Activated T-helper 2 cell treated with anti-CD3 and anti-CD28 coated beads, Interferon-gamma antibody, Interleukin-2, Interleukin-4, amounts not matched to agents 10 μg/mL and 5 μg/mL and 100 μg/mL, durations not matched to agents 14 hours and 24 hours and 36 hours (primary cell): ENCODE data around the gene B3GNT8. TPM values are rescaled to one million over a fixed set of nuclear protein-coding genes. Genes with fewer than 3 reads are reported as not detected.

Source experiments
- DNase-seq: peaks from one replicate; pipeline ENCODE4 v3.0.0; 2021; ENCODE audit warnings: low spot score
- H3K27ac Mint-ChIP-seq: one replicate; pipeline ENCODE4 v1.8.0; 2021; ENCODE audit warnings: mixed read lengths
- H3K27me3 Mint-ChIP-seq: one replicate; pipeline ENCODE4 v1.8.0; 2021; ENCODE audit warnings: low read depth, mixed read lengths
- H3K36me3 Mint-ChIP-seq: one replicate; pipeline ENCODE4 v1.8.0; 2021; ENCODE audit warnings: low read depth, mixed read lengths
- H3K4me1 Mint-ChIP-seq: one replicate; pipeline ENCODE4 v1.8.0; 2021; ENCODE audit warnings: low read depth, mixed read lengths
- H3K4me3 Mint-ChIP-seq: one replicate; pipeline ENCODE4 v1.8.0; 2021; ENCODE audit warnings: low read depth, mild to moderate bottlenecking, moderate library complexity, mixed read lengths
- H3K9me3 Mint-ChIP-seq: one replicate; pipeline ENCODE4 v1.8.0; 2021; ENCODE audit warnings: mixed read lengths
- intact Hi-C: fragments of 100-400 bp; cut with micrococcal nuclease; formaldehyde crosslinking; loops from one replicate; pipeline ENCODE4 v1.15.1; 2023
- total RNA-seq: library from RNA; stranded (reverse); gene quantifications from 2 replicates; pipeline ENCODE4 v1.2.3, GENCODE V29; 2022

The B3GNT8 gene
- total RNA-seq, 1 donor from 2014 or later = 0.96 TPM

DNA sequence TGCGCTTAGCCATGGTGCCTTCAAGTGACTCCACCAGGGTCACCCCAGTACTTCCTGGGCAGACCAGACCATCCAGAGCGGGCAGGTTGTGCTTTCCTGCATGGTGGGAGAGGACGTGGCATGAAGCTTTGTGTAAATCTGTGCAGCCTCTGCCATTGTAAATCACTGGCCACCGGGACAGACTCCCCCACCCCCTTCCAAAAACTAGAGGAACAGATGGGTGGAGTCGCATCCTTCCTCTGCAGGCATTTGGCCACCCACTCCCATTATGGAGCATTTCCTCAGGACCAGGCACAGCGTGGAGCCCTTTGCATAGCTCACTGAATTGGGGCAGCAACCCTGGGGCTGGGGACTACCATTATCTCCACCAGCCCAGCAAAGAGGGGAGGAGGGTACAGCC lies 21.4 kb downstream of the B3GNT8 start:
- peaks cover 7% of the 10 kb centered on the region for H3K4me1 Mint-ChIP-seq
- peaks cover 3% of the 10 kb centered on the region for H3K36me3 Mint-ChIP-seq
- no peak overlapping the region for H3K4me3 Mint-ChIP-seq
- H3K27me3 Mint-ChIP-seq = no peaks in the 10 kb centered on the region
- intact Hi-C loops = no loop called here
- H3K27ac Mint-ChIP-seq = no peak overlapping the region
- H3K9me3 Mint-ChIP-seq = no peaks in the 10 kb centered on the region
- no peak for DNase-seq

DNA sequence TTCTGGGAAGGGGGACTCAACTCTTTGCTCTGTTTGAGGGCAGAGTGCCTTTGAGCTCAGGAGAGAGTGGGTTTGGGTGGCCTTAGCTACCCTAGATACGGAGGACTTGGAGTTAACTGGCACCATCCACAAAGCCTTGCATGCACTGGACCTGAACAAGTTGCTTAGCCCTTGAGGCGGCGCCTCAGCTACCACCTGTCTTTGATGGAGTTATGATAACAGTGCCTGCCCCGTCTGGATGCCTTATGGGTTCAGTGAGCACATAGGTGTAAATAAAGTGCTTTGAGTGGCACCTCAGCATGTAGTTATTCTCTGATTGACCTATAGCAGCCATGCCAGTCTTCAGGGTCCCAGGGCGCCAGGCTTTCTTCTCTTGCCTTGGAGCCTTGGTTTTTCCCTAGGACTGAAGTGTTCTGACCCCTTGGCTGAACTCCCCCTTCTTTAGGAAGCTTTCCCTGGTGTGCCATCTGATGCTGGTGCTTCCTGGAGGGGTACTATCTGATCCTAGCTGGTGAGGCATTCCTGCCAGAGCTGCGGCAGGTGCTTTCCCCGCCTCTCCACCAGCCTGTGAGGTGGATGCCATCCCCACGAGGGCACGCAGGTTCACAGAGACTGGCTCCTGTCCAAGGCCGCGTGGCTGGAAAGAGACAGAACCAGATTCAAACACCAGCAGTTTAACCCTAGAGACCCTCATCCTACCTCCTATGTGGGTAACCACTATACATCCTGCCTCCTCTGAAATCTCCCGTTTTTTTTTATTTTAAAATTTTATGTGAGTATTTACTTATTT lies 23.8 kb downstream of the B3GNT8 start:
- H3K9me3 Mint-ChIP-seq = no peaks in the 10 kb centered on the region
- intact Hi-C loops = no loop called here
- H3K4me1 Mint-ChIP-seq = peaks cover 10% of the 10 kb centered on the region
- peaks cover 3% of the 10 kb centered on the region for H3K36me3 Mint-ChIP-seq
- H3K27ac Mint-ChIP-seq = no peak overlapping the region
- H3K27me3 Mint-ChIP-seq = no peaks in the 10 kb centered on the region
- no peak for DNase-seq
- no peak overlapping the region for H3K4me3 Mint-ChIP-seq

DNA sequence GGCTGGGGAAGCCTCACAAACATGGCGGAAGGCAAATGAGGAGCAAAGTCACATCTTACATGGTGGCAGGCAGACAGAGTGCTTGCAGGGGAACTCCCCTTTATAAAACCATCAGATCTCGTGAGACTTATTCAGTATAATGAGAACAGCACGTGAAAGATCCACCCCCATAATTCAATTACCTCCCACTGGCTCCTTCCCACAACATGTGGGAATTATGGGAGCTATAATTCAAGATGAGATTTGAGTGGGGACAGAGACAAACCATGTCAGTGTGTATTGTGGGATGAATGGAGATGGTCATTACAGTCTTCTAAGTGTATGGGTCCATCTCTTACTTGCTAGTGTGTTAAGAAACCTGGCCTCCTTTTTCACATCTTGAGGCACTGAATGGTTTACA lies 25.2 kb downstream of the B3GNT8 start:
- DNase-seq = no peak
- Mint-ChIP-seq H3K36me3 (peaks cover 3% of the 10 kb centered on the region), H3K9me3 (no peaks in the 10 kb centered on the region), H3K4me3 (no peak overlapping the region), H3K4me1 (peaks cover 15% of the 10 kb centered on the region), H3K27me3 (no peaks in the 10 kb centered on the region), H3K27ac (no peak overlapping the region)
- intact Hi-C loops = no loop called here

DNA sequence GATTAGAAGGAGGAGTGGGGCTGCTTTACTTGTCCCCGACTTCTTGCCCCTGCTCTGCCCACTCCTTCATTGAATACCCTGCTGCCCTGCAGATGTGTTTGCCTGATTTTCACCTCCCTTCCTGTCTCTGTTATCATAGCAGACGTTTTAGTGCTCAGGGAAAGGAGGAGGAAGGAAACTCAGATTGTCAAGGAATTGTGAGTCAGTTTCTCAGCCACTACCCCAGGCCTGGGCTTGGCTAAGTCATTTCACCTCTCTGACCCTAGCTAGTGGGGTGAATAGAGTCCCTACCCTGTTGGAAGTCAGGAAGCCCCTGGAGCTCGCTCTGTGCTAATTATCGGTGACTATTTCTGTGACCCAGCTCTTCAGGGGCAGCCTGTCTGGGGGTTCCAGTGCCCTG lies 25.7 kb downstream of the B3GNT8 start:
- peaks cover 16% of the 10 kb centered on the region for H3K4me1 Mint-ChIP-seq
- intact Hi-C loops = no loop called here

DNA sequence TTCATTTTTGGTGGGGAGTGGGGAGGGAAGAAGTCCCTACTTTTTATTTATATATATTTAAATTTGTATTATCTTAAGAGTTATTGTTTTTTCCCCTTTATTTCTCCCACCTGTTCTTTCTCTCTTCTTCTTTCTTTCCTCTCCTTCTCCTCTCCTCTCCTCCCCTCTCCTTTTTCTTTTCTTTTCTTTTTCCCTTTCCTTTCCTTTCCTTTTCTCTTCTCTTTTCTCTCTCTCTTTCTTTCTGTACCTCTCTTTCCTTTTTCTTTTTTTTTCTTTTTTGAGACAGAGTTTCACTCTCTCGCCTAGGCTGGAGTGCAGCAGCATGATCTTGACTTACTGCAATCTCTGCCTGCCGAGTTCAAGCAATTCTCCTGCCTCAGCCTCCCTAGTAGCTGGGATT lies 27.6 kb downstream of the B3GNT8 start:
- Mint-ChIP-seq H3K4me1 (peaks cover 26% of the 10 kb centered on the region), H3K27me3 (no peaks in the 10 kb centered on the region), H3K27ac (no peak overlapping the region), H3K36me3 (peaks cover 11% of the 10 kb centered on the region), H3K9me3 (no peaks in the 10 kb centered on the region), H3K4me3 (peak overlapping the region; percentile 69)
- no peak for DNase-seq
- intact Hi-C loops = no loop called here

More for the DNA sequence above, 25.7 kb downstream of the B3GNT8 start:
- no peaks in the 10 kb centered on the region for H3K27me3 Mint-ChIP-seq
- no peak overlapping the region for H3K27ac Mint-ChIP-seq
- peaks cover 3% of the 10 kb centered on the region for H3K36me3 Mint-ChIP-seq
- no peak for DNase-seq
- H3K9me3 Mint-ChIP-seq = no peaks in the 10 kb centered on the region
- H3K4me3 Mint-ChIP-seq = no peak overlapping the region

DNA sequence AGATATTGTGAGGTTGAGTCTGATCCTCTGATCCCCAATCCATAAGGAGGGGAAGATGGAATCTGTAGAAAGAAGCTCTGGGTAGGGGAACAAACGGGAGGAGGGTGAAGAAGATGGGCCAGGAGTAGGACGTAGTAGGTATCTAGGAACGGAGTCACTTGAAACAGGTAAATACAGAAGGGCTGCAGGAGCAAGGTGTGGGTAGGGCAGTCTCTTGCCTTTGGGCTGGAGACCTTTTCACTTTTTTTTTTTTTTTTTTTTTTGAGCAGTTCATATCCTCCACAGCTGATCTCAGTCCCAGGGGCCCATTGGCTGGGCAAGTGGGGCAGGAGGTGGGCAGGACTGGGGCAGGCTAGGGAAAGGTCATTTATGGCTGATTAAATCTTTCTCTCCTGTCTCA lies 28.1 kb downstream of the B3GNT8 start:
- DNase-seq = no peak
- intact Hi-C loops = no loop called here
- Mint-ChIP-seq H3K27me3 (no peaks in the 10 kb centered on the region), H3K4me3 (peak overlapping the region; percentile 95), H3K4me1 (peaks cover 26% of the 10 kb centered on the region), H3K36me3 (peaks cover 11% of the 10 kb centered on the region), H3K27ac (no peak overlapping the region), H3K9me3 (no peaks in the 10 kb centered on the region)

DNA sequence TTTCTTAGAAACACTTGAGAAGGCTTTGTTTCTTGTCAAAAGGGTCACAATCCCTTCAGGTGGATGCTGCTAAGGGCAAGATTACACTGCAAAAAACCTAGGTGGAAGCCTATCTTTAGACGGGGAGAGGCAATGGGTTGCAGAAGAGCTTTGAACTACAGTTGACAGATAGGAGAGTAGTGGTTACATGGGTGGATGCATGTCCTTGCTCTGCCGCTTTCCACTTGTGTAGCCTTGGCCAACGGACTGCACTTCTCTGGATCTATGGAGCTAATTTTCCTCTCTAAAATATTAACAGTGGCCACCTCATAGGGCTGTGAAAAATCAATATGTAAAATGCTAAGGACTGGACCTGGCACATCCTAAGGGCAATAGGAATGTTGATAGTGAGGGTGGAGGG lies 28.6 kb downstream of the B3GNT8 start:
- Mint-ChIP-seq H3K4me3 (peak overlapping the region; percentile 95), H3K4me1 (peaks cover 26% of the 10 kb centered on the region), H3K27ac (no peak overlapping the region), H3K9me3 (no peaks in the 10 kb centered on the region), H3K36me3 (peaks cover 14% of the 10 kb centered on the region), H3K27me3 (no peaks in the 10 kb centered on the region)
- no peak for DNase-seq
- intact Hi-C loops = no loop called here

DNA sequence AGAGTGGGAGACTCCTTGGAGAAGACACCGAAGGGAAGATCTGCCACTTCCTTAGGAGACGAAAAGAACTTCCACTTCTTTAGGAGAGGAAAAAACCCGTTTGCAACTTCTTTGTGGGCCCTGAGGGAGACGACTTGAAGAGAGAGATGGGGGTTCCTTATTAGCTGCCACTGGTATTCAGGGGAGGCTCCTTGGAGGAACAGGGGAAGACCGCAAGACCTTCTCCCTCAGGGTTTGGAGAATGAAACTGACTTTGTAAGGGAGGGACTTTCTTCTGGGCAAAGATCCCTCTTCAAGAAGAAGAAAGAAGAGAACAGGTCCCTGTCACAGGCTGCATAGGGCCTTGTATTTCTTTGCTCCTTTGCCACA lies 29.1 kb downstream of the B3GNT8 start:
- peaks cover 15% of the 10 kb centered on the region for H3K36me3 Mint-ChIP-seq
- H3K27ac Mint-ChIP-seq = peak overlapping the region; percentile 99
- DNase-seq = no peak
- H3K27me3 Mint-ChIP-seq = no peaks in the 10 kb centered on the region
- H3K4me1 Mint-ChIP-seq = peaks cover 26% of the 10 kb centered on the region
- peak overlapping the region; percentile 95 for H3K4me3 Mint-ChIP-seq
- H3K9me3 Mint-ChIP-seq = no peaks in the 10 kb centered on the region
- intact Hi-C loops = no loop called here

DNA sequence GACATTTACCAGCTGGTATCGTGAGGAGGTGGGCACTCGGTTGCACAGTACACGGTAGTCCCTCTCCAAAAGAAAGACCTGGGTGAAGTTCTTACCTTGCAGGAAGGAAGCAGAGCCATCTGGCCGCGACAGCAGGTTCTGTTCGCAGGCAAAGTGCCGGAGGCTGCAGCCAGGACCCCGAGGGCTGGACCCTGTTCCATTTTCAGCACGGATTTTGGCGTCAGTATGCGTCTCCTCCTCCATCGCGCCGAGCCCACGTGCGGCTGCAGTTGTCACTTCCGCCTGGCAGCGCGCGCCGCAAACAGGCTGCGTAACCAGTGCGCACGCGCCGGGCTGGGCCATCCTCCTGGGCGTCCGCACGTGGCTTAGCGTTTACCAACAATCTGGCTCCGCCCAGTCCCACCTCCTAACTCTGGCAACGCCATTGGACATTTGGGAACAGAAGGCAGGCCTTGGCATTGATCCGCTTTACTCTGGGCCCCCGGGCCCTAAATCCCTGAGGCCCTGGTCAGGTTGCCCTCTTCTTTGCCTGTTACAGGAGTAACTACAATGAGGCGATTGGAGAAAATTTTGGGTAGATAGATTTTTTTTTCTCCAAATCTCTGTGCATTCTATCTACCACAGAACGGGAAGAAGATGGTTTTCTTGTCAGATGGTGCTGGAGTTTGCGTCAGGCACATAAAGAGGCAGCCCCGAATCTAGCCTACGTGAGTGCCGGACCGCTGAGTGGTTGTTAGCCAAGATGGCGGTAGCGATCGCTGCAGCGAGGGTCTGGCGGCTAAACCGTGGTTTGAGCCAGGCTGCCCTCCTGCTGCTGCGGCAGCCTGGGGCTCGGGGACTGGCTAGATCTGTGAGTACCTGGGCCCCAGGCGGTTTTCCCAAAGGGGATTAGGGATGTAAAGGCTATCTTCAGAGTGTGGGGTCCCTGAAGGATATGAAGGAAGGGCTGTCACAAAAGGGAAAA lies 29.8 kb downstream of the B3GNT8 start, which contains the start of the genes BCKDHA and EXOSC5:
TSS of gene BCKDHA (plus strand) at position 733 of the 964 bp plus-strand sequence. CDS start at position 743, 10 bp downstream.
TSS of gene EXOSC5 (minus strand) at position 274 of the 964 bp plus-strand sequence. CDS start at position 243, 31 bp downstream.
- peak; percentile 99 for DNase-seq
- peaks cover 26% of the 10 kb centered on the region for H3K4me1 Mint-ChIP-seq
- no peaks in the 10 kb centered on the region for H3K9me3 Mint-ChIP-seq
- intact Hi-C loops = loop anchor here (1.0 kb wide), 3 partner anchors 34 to 133 kb away; partner anchors contain the start of genes DMAC2 and HNRNPUL1
- no peaks in the 10 kb centered on the region for H3K27me3 Mint-ChIP-seq
- H3K4me3 Mint-ChIP-seq = peak within 1 kb of the TSS; percentile 95
- peaks cover 18% of the 10 kb centered on the region for H3K36me3 Mint-ChIP-seq
- H3K27ac Mint-ChIP-seq = peak within 1 kb of the TSS; percentile 99

DNA sequence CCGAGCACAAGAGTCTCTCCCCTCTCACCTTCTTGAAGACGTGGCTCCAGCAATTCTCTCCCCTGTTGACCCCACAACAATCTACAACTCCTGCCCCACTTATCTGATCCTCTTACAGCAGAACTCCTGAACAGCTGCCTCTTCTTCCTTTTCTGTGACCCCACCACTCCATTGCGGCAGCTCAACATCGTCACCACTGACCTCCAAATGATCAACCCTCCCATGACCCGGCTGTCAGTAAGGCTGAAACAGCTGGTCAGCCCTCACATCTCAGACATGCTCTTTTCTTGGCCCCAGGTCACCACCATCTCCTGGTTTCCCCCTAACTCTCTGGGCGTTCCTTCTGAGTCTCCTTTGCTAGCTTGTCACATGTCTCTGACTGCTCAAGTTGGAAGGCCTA lies 31.8 kb downstream of the B3GNT8 start:
- Mint-ChIP-seq H3K4me1 (peaks cover 26% of the 10 kb centered on the region), H3K27ac (peak overlapping the region; percentile 2), H3K9me3 (no peaks in the 10 kb centered on the region), H3K4me3 (peak overlapping the region; percentile 95), H3K36me3 (peaks cover 26% of the 10 kb centered on the region), H3K27me3 (no peaks in the 10 kb centered on the region)
- DNase-seq = no peak
- intact Hi-C loops = no loop called here

DNA sequence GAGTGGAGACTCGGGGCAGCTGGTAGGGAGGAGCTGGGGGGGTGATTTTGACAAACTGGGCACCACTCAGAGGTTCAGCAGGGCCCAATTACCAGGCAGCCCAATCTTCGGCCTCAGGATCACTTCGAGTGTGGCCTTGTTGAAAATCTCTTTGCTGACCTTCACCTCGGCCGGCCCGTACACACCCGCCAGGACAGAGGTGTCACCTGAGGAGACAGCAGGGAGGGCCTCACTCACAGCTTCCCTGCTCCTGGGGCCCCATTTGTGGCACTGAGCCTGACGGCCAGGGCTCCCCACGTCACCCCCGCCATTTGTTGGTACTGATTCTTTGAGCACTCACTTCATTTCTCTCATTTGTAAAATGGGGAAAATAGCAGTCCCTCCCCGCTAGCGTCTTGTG lies 34.4 kb downstream of the B3GNT8 start:
- Mint-ChIP-seq H3K36me3 (peaks cover 41% of the 10 kb centered on the region), H3K4me1 (peaks cover 11% of the 10 kb centered on the region), H3K9me3 (no peaks in the 10 kb centered on the region), H3K27me3 (no peaks in the 10 kb centered on the region), H3K4me3 (no peak overlapping the region), H3K27ac (no peak overlapping the region)
- DNase-seq = no peak
- intact Hi-C loops = no loop called here

DNA sequence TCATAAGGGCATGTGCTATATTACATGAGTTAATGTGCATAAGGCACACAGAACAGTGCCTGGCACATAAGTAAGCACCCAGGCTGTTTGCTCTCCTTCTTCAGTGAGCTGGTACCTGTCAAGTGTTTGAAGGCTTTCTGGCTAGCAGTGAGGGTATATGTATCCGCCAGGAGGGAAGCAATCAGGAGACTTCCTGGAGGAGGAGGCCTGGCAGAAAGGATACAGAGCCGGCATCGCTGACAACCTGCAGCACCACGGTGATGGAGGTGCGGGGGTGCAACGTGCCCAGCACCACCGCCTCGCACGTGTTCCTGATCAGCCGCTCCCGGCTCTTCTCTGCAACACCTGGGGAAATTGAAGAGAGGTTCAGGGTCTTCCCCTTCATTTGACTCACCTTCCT lies 35.6 kb downstream of the B3GNT8 start:
- no peak overlapping the region for H3K27ac Mint-ChIP-seq
- H3K27me3 Mint-ChIP-seq = no peaks in the 10 kb centered on the region
- H3K4me1 Mint-ChIP-seq = peaks cover 11% of the 10 kb centered on the region
- no peak for DNase-seq
- peaks cover 42% of the 10 kb centered on the region for H3K36me3 Mint-ChIP-seq
- H3K9me3 Mint-ChIP-seq = no peaks in the 10 kb centered on the region
- intact Hi-C loops = no loop called here
- H3K4me3 Mint-ChIP-seq = no peak overlapping the region

DNA sequence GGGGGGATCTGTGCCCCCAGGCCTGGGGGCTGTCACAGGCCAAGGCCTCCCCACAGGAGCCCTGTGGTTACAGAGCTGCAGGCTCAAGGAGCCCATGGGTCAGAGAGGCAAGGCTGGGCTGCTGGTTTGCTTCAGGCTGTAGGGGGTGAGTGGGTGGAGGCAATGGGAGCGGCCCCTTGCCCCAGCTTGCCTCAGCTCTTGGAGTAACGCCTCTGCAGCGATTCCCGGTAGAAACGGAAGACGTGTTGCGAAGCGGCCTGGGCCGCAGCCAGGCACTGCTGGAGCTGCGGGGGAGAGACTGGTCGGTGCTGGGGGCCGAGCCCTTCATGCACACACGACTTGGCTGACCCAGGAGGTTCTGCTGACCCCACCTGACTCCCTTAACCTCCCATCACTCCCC lies 40.7 kb downstream of the B3GNT8 start:
- H3K9me3 Mint-ChIP-seq = no peaks in the 10 kb centered on the region
- no peak for DNase-seq
- H3K27me3 Mint-ChIP-seq = no peaks in the 10 kb centered on the region
- H3K4me1 Mint-ChIP-seq = no peaks in the 10 kb centered on the region
- intact Hi-C loops = no loop called here
- no peak overlapping the region for H3K4me3 Mint-ChIP-seq
- no peak overlapping the region for H3K27ac Mint-ChIP-seq
- H3K36me3 Mint-ChIP-seq = peaks cover 33% of the 10 kb centered on the region
